Renal cortical epithelial cell (primary cell): ENCODE results near the gene COL27A1. TPM values are rescaled to one million over a fixed set of nuclear protein-coding genes. Genes with fewer than 3 reads are reported as not detected.

Experiments used
- DNase-seq: peaks from one replicate; pipeline ENCODE4 v3.0.0-alpha.2; 2011; ENCODE audit warnings: low read depth
- total RNA-seq: library from RNA; depleted of rRNA; stranded (reverse); fragments of >200 nt; gene quantifications from 2 replicates; pipeline ENCODE4 v1.2.3, GENCODE V29; 2014

COL27A1 gene
- total RNA-seq, 1 donor from 2014 or later: 48.4 TPM

- no peak for DNase-seq
These were observed 130.9 kb downstream of the COL27A1 start for GRCh38 chr9:114286146-114286679.

DNA sequence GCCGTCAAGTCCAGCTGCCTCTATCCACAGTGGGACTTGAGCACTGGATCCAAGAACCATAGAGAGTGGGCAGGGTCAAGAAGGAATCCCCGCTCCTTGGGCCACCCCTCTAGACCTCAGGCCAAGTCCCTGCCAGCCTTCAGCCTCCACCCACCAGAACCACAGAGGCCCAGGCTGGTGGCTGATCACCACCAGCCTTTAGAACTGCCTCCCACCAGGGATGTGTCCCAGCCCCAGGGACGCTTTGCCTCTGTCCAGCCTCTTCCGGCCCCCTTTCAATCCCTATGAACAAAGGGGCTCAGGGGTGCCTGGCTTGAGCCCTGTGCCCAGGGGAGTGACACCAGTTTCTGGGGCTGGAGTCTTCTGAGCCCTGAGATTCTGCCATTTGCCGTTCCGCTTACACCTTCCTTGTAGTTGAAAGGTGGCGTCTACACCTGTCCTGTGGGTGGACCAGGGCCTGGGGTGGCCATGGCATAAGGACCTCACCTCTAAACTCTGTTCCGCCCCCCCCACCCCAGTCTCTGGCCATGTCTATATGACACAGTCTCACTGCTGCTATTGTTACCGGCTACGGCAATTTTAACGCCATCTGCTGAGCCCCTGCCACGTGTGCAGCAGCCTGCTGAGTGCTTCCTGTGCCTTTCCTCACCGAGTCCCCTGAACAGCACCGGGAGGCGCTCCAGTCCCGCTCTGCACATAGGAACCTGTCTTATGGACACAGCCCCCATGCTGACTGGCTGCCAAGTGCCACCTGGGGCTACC, 131.8 kb downstream of the COL27A1 start:
- no peak for DNase-seq

- DNase-seq: no peak
These were observed 132.4 kb downstream of the COL27A1 start for GRCh38 chr9:114287763-114288192.

- peak; percentile 82 for DNase-seq
These were observed 133.1 kb downstream of the COL27A1 start for GRCh38 chr9:114288193-114289091.

DNA sequence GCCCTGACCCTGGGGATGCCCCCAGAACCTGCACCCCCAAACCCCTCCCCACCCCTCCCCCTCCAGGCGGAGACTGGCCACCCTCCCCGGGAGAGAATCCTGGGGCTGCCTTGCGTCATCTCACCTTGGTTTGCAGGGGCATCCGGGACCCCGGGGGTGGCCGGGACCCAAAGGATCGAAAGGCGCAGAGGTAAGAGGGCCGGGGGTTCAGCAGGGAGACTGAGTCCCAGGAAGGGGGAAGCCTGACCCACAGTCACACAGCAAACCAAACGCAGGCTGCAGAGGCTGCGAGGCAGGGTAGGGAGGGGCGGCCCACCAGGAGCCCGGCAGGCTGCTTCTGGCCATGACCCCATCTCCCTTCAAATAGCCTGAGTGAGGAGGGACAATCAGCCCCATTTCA, 133.8 kb downstream of the COL27A1 start:
- no peak for DNase-seq

GRCh38 chr9:114289571-114290481, 134.5 kb downstream of the COL27A1 start:
- DNase-seq: no peak

DNA sequence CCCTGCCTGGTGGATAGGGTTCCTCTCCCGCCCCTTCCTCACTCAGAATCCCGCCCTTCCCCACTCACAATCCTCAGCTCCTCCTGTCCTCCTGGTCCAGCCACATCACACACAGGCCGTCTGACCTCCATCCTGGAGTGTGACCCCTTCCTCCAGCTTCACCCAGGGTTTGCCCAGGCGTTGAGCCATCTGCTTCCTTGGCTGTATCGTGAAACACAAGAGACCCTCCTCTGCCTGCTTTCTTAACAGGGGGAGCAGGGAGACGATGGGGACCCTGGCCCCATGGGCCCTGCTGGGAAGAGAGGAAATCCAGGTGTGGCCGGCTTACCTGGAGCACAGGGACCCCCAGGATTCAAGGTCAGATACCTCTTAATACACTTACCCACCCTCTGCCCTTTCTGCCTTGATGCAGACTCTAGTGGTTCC, 135.2 kb downstream of the COL27A1 start:
- no peak for DNase-seq

- peak; percentile 47 for DNase-seq
These were observed 135.7 kb downstream of the COL27A1 start for GRCh38 chr9:114291064-114291474.

- DNase-seq: no peak
These were observed 136.7 kb downstream of the COL27A1 start for GRCh38 chr9:114291886-114292590.

DNA sequence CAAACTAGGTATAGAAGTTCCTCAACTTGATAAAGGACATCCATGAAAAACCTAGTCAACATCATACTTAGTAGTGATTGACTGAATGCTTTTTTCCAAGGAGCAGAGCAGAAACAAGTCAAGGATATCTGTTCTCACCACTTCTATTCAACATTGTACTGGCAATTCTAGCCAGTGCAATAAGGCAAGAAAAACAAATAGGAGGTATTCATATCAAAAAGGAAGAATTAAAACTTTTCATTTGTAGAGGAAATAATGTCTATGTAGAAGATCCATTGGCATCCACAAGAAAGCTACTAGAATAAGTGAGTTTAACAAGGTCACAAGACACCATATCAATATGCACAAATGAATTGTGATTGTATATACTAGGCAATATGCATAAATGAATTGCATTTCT, 139.3 kb downstream of the COL27A1 start:
- no peak for DNase-seq

GRCh38 chr9:114296338-114296737, 141.0 kb downstream of the COL27A1 start:
- DNase-seq: no peak

- no peak for DNase-seq
These were observed 144.2 kb downstream of the COL27A1 start for GRCh38 chr9:114299286-114300152.

DNA sequence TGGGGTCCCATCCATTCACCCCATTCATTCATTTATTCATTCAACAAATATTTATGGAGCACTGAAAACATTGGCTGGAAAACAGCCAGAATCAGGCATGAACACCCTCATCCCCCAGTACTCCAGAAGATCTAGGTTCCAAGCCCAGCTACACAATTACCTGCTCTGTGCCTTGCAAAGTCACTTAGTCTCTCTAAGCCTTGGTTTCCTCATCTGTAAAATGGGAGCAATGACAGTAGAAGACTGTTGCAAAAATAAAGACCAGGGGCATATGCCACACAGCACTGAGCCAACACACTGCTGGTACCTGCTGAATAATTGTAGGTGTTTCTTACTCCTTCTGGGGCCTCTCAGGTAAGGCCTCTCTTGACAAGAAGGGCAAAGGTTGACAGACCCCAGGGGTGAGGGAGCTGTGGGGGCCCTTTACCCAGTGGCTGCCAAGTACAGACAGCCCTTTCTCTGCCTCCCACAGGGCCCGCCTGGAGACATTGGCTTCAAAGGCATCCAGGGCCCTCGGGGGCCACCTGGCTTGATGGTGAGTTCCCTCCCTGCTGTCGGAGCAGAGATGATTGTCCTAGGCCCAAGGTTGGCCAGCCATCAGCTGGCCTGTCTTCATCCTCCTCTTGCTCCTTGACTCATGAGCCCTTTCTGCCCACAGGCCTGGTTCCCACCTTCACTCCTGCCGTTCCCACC, 145.0 kb downstream of the COL27A1 start:
- no peak for DNase-seq

GRCh38 chr9:114300846-114301797, 145.8 kb downstream of the COL27A1 start:
- DNase-seq: no peak

DNA sequence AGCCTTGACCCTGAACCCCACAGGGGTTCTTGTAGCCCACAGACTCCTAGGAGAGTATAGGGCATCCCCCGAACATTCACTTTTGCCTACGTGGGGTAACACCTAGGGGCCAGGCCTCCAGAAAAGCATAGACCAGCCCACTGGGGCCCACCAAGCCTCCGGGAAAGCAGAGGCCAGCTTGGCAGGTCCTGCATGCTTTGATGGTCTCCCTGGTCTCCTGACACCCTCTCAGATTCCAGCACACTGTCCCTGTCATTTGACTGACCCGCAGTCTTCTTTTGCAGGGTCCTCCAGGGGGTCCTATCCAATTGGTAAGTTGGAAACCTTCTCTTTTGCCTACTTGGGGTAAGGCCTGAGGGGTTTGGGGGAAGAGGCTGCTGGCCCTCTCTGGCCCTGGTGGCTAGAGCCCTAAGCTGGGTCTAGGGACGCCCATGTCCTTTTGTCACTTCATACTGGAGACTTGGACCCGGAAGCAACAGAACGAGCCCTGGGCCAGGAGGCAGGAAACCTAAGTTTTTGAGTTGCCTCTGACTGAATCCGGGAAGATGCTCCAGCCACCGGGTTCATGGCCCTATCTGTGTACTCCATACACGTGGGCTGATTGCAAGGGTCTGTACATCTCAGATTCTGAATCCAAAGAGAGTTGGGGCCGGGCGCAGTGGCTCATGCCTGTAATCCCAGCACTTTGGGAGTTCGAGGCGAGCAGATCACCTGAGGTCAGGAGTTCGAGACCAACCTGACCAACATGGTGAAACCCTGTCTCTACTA, 146.6 kb downstream of the COL27A1 start:
- DNase-seq: no peak

GRCh38 chr9:114302727-114303126, 147.4 kb downstream of the COL27A1 start:
- no peak for DNase-seq

DNA sequence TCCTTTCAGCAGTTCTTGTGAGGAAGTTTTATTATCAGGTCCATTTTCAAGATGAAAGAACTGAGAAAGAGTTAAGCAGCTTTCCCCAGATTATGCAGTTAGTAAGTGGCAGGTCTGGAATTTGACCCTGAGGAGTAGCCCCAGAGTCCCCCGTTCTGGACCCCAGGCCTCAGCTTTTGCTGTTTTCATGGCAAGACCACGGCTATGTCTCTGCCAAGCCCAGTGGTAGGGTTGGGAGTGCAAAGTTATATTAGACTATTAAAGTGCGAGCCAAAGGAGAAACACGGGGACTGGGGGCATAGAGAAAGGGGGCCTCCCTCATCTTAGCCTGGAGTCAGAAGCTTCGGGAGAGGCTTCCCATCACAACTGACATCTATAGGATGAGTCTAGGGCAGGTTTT, 148.2 kb downstream of the COL27A1 start:
- no peak for DNase-seq
